Stimulated activated CD8-positive, alpha-beta memory T cell treated with anti-CD3 and anti-CD28 coated beads, Interleukin-15, amount 100 ng/mL, for 4 hours (primary cell): ENCODE data around the gene MOSMO.
"Not testable (repeated sequence)": the region's sequence is repeated elsewhere in the genome, so short reads cannot be mapped to it uniquely, and the experiment has no call there.

Experiments used
- DNase-seq, 2 donors: peaks; one replicate each; pipeline ENCODE4 v3.0.0-alpha.2; 2020; ENCODE audit warnings: low read depth in 2 of 2

Gene MOSMO

DNA sequence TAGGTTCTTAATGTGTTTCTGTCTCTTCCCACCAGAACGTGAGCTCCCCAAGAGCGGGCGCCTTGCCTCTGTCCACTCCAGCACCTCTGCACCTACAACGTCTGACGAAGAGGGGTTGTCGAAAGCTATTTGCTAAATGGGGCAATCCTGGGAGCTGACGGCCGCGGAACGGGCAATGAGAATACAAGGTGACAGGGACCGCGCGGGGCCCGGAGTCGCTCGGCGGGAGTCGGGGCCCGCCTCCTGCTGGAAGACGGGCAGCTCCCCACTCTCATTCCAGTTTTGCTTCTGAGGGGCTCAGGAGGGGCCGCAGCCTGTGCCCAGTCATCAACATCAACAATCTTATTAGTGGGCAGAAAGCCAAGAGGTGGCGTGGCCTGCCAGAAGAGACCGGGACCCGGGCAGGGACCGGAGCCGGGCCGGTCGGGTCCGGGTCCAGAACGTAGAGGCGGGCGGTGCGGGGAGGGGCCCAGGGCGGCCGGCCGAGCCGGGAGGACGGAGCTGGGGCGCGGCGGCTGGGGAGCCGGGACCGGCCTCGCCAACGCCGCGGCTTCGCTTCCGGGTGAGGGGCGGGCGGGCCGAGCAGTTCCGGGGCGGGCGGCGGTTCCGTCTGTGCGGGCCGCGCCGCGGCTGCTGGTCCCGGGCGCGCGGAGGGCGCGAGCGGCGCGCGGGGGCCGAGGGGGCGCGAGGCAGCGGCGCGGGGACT, at the start of gene MOSMO:
MOSMO (plus strand) TSS at position 603 of the 706 bp plus-strand sequence. CDS start 191 bp downstream, outside the sequence.
- peak; percentile 11 to 39 for DNase-seq

GRCh38 chr16:21959050-21959449, 48.9 kb upstream of the MOSMO start:
- no peak for DNase-seq

DNA sequence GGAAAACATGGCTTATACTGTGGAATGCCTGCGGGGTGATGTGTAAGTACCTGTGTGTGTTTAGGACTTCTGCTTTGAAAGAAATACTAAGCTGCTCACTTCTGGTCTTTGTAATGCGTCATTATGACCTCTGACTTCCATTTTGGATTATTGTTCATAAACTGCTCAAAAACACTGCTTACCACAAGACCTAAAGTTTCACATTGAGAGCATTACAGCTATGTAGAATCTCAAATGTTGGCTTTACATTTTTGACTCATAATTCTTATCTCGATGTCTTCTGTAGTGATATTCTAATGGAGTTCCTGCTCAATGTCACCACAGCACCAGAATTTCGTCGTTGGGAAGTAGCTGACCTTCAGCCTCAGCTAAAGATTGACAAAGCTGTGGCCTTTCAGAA, 45.4 kb upstream of the MOSMO start:
- DNase-seq = no peak

DNA sequence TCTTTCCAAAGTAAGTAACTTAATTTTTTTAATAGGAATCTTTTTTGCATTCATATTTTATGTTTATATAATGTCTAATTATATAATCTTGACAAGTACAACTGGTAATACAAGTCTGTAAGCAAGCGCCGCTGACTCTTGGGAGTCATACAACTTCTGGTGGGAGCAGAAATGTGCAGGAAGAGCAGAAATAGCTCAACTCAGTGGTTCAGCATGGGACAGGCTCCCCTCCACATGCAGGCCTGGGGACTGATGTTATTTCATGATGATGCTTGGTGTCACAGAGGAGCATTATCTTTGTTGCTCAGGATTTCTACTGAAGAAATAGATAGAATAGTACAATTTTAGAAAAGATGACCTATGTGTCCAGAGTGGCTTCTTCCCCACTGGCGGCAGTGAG, 44.0 kb upstream of the MOSMO start:
- no peak for DNase-seq

DNA sequence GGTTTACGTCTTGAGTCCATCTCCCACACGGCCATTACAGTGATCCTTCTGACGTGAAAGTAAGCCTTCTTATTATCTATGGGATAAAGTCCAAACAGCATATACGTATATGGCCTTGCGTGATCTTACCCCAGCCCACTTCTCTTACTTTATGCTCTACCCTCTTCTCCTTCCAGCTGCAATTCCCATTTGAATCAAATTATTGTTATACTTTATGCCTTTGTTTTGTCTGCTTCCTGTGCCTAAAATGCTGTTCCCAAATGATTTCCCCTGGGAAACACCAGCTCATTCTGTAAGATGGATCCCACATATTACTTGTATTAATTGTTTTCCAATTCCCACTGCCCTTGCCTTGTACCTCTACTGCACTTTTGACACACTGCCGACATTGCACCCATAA, 43.6 kb upstream of the MOSMO start:
- DNase-seq = no peak

GRCh38 chr16:21971856-21972255, 36.1 kb upstream of the MOSMO start:
- no peak for DNase-seq

- no peak for DNase-seq
Measured at GRCh38 chr16:21973945-21974344, 34.0 kb upstream of the MOSMO start.

GRCh38 chr16:21980032-21980431, 27.9 kb upstream of the MOSMO start:
- no peak for DNase-seq

DNA sequence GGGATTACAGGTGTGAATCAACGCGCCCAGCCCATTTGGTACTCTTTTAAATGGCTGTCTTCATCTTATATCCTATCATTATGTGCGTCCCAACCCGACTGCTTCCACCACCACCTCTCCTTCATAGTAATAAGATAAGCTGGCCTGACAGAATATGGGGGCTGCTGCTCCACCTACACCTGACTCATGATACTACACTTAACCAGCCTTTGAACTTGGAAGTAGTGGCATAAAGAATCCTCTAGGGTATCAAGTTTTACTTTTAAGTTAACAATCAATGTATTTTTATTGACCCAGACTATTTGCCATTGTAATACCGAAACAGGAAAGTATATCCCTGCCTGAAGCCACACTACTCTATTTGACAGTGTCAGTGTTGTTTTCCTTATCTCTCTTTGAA, 25.8 kb upstream of the MOSMO start:
- no peak for DNase-seq

- no peak for DNase-seq
Measured at GRCh38 chr16:21984062-21984461, 23.8 kb upstream of the MOSMO start.

DNA sequence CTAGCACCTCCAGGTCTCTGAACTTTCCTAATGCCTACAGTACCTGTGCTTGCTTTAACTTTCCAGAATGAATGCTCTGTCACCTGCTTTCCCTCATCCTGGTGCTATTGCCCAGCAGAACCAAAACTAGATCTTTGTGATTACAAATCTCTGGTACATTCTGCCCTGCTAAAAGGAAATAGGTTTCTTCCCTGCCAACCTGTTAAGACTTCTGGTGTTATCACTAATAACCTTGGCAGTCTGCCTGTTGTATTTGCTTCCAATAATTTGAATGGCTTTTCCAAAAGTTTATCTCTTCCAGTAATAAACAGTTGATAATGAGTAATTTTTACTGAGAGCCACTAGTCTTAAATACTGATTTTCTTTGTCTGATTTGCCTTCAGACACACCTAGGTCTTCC, 22.4 kb upstream of the MOSMO start:
- DNase-seq = no peak

DNA sequence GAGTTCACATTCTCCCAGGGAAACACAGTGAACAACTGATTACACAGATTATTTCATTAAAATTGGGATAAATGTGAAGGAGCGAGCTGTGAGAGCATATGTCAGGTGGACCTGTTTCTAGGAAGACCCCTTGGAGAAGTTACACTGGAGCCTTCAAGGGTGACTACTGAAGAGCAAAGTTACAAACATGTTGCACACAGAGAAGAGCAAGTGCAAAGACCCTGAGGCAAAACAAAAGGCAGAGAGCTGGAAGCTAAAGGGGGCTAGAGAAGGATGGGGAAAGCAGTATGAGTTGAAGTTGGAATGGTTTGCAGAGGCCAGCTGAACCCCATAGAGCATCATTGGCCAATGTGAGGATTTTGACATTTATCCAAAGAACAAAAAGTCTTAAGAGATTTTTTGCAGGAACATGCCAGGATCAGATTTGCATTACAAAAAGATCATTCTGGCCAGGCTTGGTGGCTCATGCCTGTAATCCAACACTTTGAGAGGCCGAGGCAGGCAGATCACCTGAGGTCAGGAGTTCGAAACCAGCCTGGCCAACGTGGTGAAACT, 21.1 kb upstream of the MOSMO start:
- DNase-seq = no peak

- DNase-seq = no peak
Measured at GRCh38 chr16:21987498-21987897, 20.4 kb upstream of the MOSMO start.

DNA sequence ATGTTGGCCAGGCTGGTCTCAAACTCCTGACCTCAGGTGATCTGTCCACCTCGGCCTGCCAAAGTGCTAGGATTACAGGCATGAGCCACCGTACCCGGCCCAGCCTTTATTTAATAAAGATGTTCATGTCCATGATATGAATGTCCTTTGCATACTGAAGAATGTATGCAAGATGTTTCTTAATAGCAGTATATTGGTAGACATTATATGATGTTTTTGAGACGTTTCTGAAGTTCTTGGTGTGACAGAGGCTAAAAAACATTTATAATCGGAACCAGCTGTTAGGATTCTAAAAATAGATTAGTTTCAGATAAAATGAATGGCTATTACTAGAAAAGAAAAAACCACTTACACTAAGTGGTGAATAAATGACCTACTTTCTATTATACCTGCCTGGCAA, 18.8 kb upstream of the MOSMO start:
- no peak for DNase-seq

DNA sequence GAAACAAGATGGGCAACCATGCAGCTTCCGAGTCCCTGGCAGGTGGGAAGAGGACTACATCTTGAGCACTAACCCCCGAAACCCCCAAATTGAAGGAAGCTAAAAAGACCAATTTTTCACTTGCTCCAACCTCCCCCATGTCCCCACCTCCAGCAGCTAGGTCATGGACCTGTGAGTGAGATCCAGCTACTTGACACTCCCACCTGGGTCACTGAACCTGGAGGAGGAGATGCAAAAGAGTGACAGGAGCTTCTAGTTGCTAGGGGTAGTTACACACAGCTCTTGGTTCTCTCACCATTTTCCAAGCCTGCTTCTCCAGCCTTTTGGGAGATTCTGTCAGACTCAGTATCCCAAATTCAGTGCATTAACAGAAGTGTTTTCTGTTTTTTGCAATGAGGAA, 18.2 kb upstream of the MOSMO start:
- no peak for DNase-seq

DNA sequence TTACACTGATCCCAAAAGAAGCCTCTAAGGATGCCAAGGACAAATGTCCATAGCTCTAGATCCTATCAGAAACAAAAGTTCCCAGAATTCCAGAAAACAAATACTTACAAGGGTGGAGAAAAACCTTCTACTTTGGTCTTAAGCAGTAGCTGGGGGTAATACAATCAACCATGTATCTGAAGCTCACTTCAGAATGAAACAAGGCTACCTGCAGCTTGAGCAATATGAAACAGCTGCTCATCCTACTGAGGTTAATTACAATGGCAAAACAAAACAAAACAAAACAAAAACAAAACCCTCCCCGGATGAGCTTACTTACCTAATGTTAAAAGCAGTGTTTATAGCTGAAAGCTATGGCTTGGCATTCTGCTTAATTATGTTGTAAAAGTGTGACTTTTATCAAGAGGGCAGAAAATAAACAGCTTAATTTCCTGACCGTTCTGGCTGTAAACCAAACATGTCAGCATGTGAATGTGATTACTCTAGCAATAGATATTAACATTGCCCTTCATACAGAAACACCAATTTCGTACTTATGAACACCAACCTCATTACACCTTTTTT, 17.4 kb upstream of the MOSMO start:
- DNase-seq = no peak

GRCh38 chr16:21991621-21992020, 16.3 kb upstream of the MOSMO start:
- DNase-seq = no peak

DNA sequence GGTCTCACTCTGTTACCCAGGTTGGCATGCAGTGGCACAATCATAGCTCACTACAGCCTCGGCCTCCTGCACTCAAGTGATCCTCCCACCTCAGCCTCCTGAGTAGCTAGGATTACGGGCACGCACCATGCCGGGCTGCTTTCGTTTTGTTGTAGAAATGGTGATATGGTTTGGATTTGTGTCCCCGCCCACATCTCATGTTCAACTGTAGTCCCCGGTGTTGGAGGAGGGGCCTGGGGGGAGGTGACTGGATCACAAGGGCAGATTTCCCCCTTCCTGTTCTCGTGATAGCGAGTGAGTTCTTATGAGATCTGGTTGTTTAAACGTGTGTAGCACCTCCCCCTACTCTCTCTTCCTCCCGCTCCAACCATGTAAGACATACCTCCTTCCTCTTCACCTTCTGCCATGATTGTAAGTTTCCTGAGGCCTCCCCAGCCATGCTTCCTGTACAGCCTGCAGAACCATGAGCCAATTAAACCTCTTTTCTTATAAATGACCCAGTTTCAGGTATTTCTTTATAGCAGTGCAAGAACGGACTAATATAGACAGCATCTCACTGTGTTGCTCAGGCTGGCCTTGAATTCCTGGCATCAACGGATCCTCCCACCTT, 12.9 kb upstream of the MOSMO start:
- DNase-seq = no peak

- no peak for DNase-seq
Measured at GRCh38 chr16:21996923-21997696, 10.8 kb upstream of the MOSMO start.

DNA sequence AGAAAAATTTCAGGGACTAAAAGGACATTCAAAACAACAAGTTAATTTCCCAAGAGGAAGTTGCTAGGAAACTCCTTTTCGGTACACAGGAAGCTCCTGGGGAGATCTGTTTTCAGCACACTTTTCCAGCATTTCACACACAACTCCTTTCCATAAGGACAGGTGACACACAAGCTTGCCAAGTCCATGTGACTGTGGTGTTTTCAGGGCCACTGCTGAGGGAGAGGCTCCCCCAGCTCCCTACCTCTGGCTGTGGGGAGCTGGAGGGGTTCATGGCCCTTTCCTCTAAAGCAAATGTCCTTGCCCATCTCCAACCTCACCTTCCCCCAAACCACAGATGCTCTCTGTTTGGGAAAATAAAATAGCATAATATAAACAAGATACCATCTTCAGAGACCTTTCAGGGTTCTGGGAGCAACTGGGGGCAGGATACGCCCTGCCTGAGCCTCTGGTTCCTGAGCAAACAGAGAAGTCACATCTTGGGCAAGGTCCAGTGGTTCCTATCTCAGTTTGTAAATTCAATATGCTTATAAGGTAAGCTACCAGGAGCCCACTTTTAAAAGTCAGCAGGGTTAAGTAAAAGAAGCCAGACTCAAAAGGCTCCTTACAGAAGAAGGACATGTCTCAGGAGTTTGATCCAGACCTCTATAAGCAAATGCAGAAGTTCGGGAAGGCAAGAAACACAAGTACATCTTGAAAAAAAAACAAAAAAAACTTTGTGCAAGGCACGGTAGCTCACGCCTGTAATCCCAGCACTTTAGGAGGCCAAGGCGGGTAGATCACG, 10.0 kb upstream of the MOSMO start:
- no peak for DNase-seq

GRCh38 chr16:22001591-22001990, 6.3 kb upstream of the MOSMO start:
- no peak for DNase-seq

GRCh38 chr16:22002047-22002446, 5.9 kb upstream of the MOSMO start:
- not testable (repeated sequence) for DNase-seq
